ENCODE data around the gene RNF6. TPM values are rescaled to one million over a fixed set of nuclear protein-coding genes. Genes with fewer than 3 reads are reported as not detected.

Gene RNF6
- total RNA-seq, 1 donor from 2014 or later, result 14.1 TPM

DNA sequence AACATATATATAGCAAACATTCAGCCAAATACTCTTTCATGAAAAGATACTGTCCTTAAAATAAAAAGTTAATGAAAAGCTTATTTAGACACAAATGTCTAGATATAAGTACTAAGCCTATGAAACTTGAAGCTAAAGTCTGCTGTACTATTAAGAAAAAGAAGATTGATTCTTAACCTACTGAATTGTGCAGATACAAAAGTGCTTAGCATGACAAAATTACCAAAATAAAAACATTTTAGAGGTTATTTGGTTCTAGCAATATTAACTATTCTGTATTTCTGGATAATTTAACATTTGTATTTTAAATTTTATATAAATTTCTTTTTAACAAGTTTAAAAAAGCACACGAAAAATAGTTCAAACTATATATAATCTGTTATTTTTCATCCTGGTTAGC, 8.8 kb downstream of the RNF6 start:
- Histone ChIP-seq H3K9ac (ENCODE audit: low read depth in 1 of 3, low read length in 3 of 3) (no peak overlapping the region), H3K36me3 (ENCODE audit: control insufficient read depth in 3 of 3, insufficient read depth in 3 of 3, low read length in 3 of 3) (peaks cover 32 to 64% (median 37%) of the 10 kb centered on the region in 3 donors)

GRCh38 chr13:26208287-26208686, 13.8 kb downstream of the RNF6 start:
- H3K36me3 ChIP-seq (ENCODE audit: control insufficient read depth in 3 of 3, insufficient read depth in 3 of 3, low read length in 3 of 3), result peaks cover 0 to 28% (median 19%) of the 10 kb centered on the region in 3 donors
- H3K4me3 ChIP-seq (ENCODE audit: low read length in 3 of 3), result no peak overlapping the region
- no peaks in the 10 kb centered on the region for H3K27me3 ChIP-seq (ENCODE audit: control insufficient read depth in 3 of 3, insufficient read depth in 3 of 3, low read length in 3 of 3)
- no peaks in the 10 kb centered on the region for H3K9me3 ChIP-seq (ENCODE audit: control insufficient read depth in 3 of 3, low read length in 3 of 3)
- no peak overlapping the region for H3K9ac ChIP-seq (ENCODE audit: low read depth in 1 of 3, low read length in 3 of 3)
- H3K4me1 ChIP-seq (ENCODE audit: control insufficient read depth in 3 of 3, insufficient read depth in 3 of 3, low read length in 3 of 3), result no peaks in the 10 kb centered on the region
- H3K27ac ChIP-seq (ENCODE audit: low read depth, low read length), result no peak overlapping the region

More for the DNA sequence above, 8.8 kb downstream of the RNF6 start:
- no peaks in the 10 kb centered on the region for H3K9me3 ChIP-seq (ENCODE audit: control insufficient read depth in 3 of 3, low read length in 3 of 3)
- peaks cover 0 to under 1% (median 0%) of the 10 kb centered on the region in 3 donors for H3K4me1 ChIP-seq (ENCODE audit: control insufficient read depth in 3 of 3, insufficient read depth in 3 of 3, low read length in 3 of 3)
- no peak overlapping the region for H3K27ac ChIP-seq (ENCODE audit: low read depth, low read length)
- H3K4me3 ChIP-seq (ENCODE audit: low read length in 3 of 3), result no peak overlapping the region
- no peaks in the 10 kb centered on the region for H3K27me3 ChIP-seq (ENCODE audit: control insufficient read depth in 3 of 3, insufficient read depth in 3 of 3, low read length in 3 of 3)

DNA sequence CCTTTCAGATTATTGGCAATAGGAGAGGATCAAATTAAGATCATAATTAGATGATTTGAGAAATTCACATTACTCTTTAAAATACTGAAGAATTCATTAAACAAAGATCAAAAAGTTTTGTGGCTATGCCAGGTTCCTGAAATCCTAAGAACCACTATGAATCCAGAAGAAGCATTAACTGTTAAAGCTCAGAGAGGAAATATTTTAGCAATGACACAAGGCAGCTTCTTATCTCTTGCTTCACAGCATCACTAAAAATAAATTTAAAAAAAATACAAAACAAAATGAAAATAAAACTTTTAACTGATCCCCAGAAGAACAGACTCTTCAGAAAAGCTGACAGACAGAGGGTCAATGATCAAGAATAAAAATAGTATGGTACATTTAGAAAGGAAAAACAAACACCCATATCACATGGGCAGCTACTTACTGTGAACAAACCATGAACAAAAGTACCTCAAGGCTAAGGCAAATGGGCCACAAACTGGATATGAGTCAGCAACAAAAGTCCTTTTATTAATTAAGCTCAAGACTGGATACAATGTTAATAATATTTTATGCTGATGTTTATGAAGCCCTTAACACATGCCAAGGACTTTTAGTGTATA, 19.6 kb downstream of the RNF6 start:
- Histone ChIP-seq H3K4me1 (ENCODE audit: control insufficient read depth in 3 of 3, insufficient read depth in 3 of 3, low read length in 3 of 3) (peaks cover 0 to 9% (median 6%) of the 10 kb centered on the region in 3 donors), H3K36me3 (ENCODE audit: control insufficient read depth in 3 of 3, insufficient read depth in 3 of 3, low read length in 3 of 3) (peaks cover 0 to 10% (median 2%) of the 10 kb centered on the region in 3 donors), H3K27ac (ENCODE audit: low read depth, low read length) (no peak overlapping the region), H3K9ac (ENCODE audit: low read depth in 1 of 3, low read length in 3 of 3) (no peak overlapping the region), H3K4me3 (ENCODE audit: low read length in 3 of 3) (no peak overlapping the region), H3K27me3 (ENCODE audit: control insufficient read depth in 3 of 3, insufficient read depth in 3 of 3, low read length in 3 of 3) (no peaks in the 10 kb centered on the region), H3K9me3 (ENCODE audit: control insufficient read depth in 3 of 3, low read length in 3 of 3) (no peaks in the 10 kb centered on the region)

DNA sequence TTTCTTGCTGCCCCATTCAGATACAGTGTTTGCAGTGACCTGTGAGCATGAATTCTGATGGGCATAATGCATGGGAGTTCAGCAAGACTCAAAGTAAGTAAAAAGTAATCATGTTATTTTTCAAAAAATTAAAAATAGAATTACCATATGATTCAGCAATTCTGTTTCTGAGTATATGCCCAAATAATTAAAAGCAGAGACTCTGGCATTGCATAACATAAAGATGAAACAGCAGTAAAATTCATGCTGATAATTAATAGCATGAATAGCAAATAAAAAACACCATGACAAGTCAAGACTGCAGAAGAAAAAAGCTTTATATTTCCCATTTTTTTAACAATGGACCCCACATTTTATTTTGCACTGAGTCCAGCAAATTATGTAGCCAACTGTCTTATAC, 21.3 kb downstream of the RNF6 start:
- Histone ChIP-seq H3K9ac (ENCODE audit: low read depth in 1 of 3, low read length in 3 of 3) (no peak overlapping the region), H3K27ac (ENCODE audit: low read depth, low read length) (no peak overlapping the region), H3K36me3 (ENCODE audit: control insufficient read depth in 3 of 3, insufficient read depth in 3 of 3, low read length in 3 of 3) (peaks cover 0 to 2% (median 0%) of the 10 kb centered on the region in 3 donors), H3K4me1 (ENCODE audit: control insufficient read depth in 3 of 3, insufficient read depth in 3 of 3, low read length in 3 of 3) (peaks cover 0 to 9% (median 6%) of the 10 kb centered on the region in 3 donors), H3K27me3 (ENCODE audit: control insufficient read depth in 3 of 3, insufficient read depth in 3 of 3, low read length in 3 of 3) (no peaks in the 10 kb centered on the region), H3K4me3 (ENCODE audit: low read length in 3 of 3) (no peak overlapping the region), H3K9me3 (ENCODE audit: control insufficient read depth in 3 of 3, low read length in 3 of 3) (no peaks in the 10 kb centered on the region)

DNA sequence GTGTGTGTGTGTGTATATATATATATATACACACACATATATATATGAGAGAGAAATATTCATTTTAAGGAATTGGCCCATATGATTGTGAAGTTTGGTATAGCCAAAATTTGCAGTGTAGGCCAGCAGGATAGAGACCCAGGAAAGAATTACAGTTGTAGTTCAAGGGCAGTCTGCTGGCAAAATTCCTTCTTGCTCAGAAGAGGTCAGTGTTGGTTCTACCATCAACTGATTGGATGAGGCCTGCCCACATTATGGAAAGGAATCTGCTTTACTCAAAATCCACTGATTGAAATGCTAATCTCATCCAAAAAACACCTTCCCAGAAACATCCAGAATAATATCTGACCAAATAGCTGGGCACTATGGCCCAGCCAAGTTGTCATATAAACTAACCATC, 24.0 kb downstream of the RNF6 start:
- H3K4me3 ChIP-seq (ENCODE audit: low read length in 3 of 3), result no peak overlapping the region
- H3K9me3 ChIP-seq (ENCODE audit: control insufficient read depth in 3 of 3, low read length in 3 of 3), result peaks cover 0 to 4% (median 0%) of the 10 kb centered on the region in 3 donors
- H3K36me3 ChIP-seq (ENCODE audit: control insufficient read depth in 3 of 3, insufficient read depth in 3 of 3, low read length in 3 of 3), result peaks cover 0 to 3% (median 2%) of the 10 kb centered on the region in 3 donors
- no peak overlapping the region for H3K9ac ChIP-seq (ENCODE audit: low read depth in 1 of 3, low read length in 3 of 3)
- H3K27ac ChIP-seq (ENCODE audit: low read depth, low read length), result no peak overlapping the region
- H3K4me1 ChIP-seq (ENCODE audit: control insufficient read depth in 3 of 3, insufficient read depth in 3 of 3, low read length in 3 of 3), result peaks cover 0 to 9% (median 6%) of the 10 kb centered on the region in 3 donors
- H3K27me3 ChIP-seq (ENCODE audit: control insufficient read depth in 3 of 3, insufficient read depth in 3 of 3, low read length in 3 of 3), result no peaks in the 10 kb centered on the region

GRCh38 chr13:26197298-26197697, 24.8 kb downstream of the RNF6 start:
- Histone ChIP-seq H3K9me3 (ENCODE audit: control insufficient read depth in 3 of 3, low read length in 3 of 3) (peaks cover 0 to 9% (median 0%) of the 10 kb centered on the region in 3 donors), H3K4me3 (ENCODE audit: low read length in 3 of 3) (no peak overlapping the region), H3K36me3 (ENCODE audit: control insufficient read depth in 3 of 3, insufficient read depth in 3 of 3, low read length in 3 of 3) (peaks cover 0 to 6% (median 0%) of the 10 kb centered on the region in 3 donors), H3K4me1 (ENCODE audit: control insufficient read depth in 3 of 3, insufficient read depth in 3 of 3, low read length in 3 of 3) (peaks cover 0 to 6% (median 6%) of the 10 kb centered on the region in 3 donors), H3K27me3 (ENCODE audit: control insufficient read depth in 3 of 3, insufficient read depth in 3 of 3, low read length in 3 of 3) (no peaks in the 10 kb centered on the region), H3K9ac (ENCODE audit: low read depth in 1 of 3, low read length in 3 of 3) (no peak overlapping the region), H3K27ac (ENCODE audit: low read depth, low read length) (no peak overlapping the region)

- peak overlapping the region; percentile 67 to 84 (median 73) for H3K4me3 ChIP-seq (ENCODE audit: low read length in 3 of 3)
- peak overlapping the region in 2 of 3 donors; percentile 52 to 76 for H3K9ac ChIP-seq (ENCODE audit: low read depth in 1 of 3, low read length in 3 of 3)
- no peaks in the 10 kb centered on the region for H3K36me3 ChIP-seq (ENCODE audit: control insufficient read depth in 3 of 3, insufficient read depth in 3 of 3, low read length in 3 of 3)
- H3K27ac ChIP-seq (ENCODE audit: low read depth, low read length), result peak overlapping the region; percentile 81
- peaks cover 4 to 18% (median 9%) of the 10 kb centered on the region in 3 donors for H3K4me1 ChIP-seq (ENCODE audit: control insufficient read depth in 3 of 3, insufficient read depth in 3 of 3, low read length in 3 of 3)
- H3K27me3 ChIP-seq (ENCODE audit: control insufficient read depth in 3 of 3, insufficient read depth in 3 of 3, low read length in 3 of 3), result no peaks in the 10 kb centered on the region
- no peaks in the 10 kb centered on the region for H3K9me3 ChIP-seq (ENCODE audit: control insufficient read depth in 3 of 3, low read length in 3 of 3)
These were observed 35.1 kb downstream of the RNF6 start for GRCh38 chr13:26186995-26187394.

DNA sequence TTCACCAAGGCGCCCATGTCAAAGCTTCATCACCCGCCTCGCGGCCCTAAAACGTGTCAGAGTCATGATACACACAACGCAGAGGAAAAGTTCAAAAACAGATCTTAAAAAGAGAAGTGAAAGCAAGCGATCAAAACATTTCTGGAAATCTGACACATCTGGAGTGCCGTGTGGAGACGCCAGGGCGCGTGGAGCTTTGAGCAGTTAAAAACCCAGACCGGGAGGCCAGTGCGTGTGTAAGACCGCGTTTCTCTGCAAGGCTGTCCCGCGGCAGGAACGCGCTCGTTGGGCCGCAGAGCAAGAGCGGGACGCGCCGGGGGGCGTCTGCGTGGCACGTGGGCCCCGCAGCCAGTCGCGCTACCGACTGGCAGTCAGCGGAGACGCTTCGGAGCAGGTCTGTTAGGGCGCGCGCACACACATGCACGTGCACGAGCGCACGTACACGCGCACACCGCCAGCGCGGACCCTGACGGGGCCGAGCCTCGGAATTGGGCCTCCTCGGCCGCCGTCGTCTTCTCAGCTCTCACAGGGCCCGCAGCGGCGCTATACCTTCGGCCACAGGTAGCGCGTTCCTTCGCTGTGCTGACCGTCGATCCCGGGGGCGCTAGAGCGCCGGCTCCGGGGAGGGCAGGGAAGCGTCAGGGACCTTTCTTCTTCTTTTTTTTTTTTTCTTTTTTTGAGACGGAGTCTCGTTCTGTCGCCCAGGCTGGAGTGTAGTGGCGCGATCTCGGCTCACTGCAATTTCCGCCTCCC, 35.8 kb downstream of the RNF6 start:
- peaks cover 4 to 18% (median 9%) of the 10 kb centered on the region in 3 donors for H3K4me1 ChIP-seq (ENCODE audit: control insufficient read depth in 3 of 3, insufficient read depth in 3 of 3, low read length in 3 of 3)
- no peaks in the 10 kb centered on the region for H3K27me3 ChIP-seq (ENCODE audit: control insufficient read depth in 3 of 3, insufficient read depth in 3 of 3, low read length in 3 of 3)
- H3K9me3 ChIP-seq (ENCODE audit: control insufficient read depth in 3 of 3, low read length in 3 of 3), result no peaks in the 10 kb centered on the region
- H3K27ac ChIP-seq (ENCODE audit: low read depth, low read length), result peak overlapping the region; percentile 81
- H3K4me3 ChIP-seq (ENCODE audit: low read length in 3 of 3), result peak overlapping the region; percentile 84 to 93 (median 84)
- peak overlapping the region; percentile 76 to 87 (median 83) for H3K9ac ChIP-seq (ENCODE audit: low read depth in 1 of 3, low read length in 3 of 3)
- no peaks in the 10 kb centered on the region for H3K36me3 ChIP-seq (ENCODE audit: control insufficient read depth in 3 of 3, insufficient read depth in 3 of 3, low read length in 3 of 3)

GRCh38 chr13:26185720-26186117, 36.4 kb downstream of the RNF6 start:
- Histone ChIP-seq H3K9me3 (ENCODE audit: control insufficient read depth in 3 of 3, low read length in 3 of 3) (no peaks in the 10 kb centered on the region), H3K4me1 (ENCODE audit: control insufficient read depth in 3 of 3, insufficient read depth in 3 of 3, low read length in 3 of 3) (peaks cover 4 to 18% (median 9%) of the 10 kb centered on the region in 3 donors), H3K27ac (ENCODE audit: low read depth, low read length) (peak overlapping the region; percentile 81), H3K36me3 (ENCODE audit: control insufficient read depth in 3 of 3, insufficient read depth in 3 of 3, low read length in 3 of 3) (no peaks in the 10 kb centered on the region), H3K27me3 (ENCODE audit: control insufficient read depth in 3 of 3, insufficient read depth in 3 of 3, low read length in 3 of 3) (no peaks in the 10 kb centered on the region), H3K9ac (ENCODE audit: low read depth in 1 of 3, low read length in 3 of 3) (peak overlapping the region; percentile 76 to 87 (median 83)), H3K4me3 (ENCODE audit: low read length in 3 of 3) (peak overlapping the region; percentile 84 to 93 (median 84))

DNA sequence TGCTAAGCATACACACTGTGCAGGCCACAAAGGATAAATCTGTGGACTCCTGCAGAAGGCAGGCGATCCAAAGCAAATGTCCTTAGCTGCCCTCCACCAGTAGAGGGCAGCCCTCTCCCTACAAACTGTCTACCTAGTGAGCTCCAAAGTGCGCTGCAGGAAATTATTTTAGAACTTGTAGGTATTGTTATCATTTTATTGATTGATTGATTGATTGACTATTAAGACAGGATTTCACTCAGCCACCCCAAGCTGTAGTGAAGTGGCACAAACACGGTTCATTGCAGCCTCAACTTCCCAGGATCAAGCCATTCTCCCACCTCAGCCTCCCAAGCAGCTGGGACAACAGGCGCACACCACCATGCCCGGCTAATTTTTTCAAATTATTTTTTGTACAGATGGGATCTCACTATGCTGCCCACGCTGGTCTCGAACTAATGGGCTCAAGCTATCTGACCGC, 37.3 kb downstream of the RNF6 start:
- no peaks in the 10 kb centered on the region for H3K27me3 ChIP-seq (ENCODE audit: control insufficient read depth in 3 of 3, insufficient read depth in 3 of 3, low read length in 3 of 3)
- no peaks in the 10 kb centered on the region for H3K9me3 ChIP-seq (ENCODE audit: control insufficient read depth in 3 of 3, low read length in 3 of 3)
- H3K27ac ChIP-seq (ENCODE audit: low read depth, low read length), result no peak overlapping the region
- H3K9ac ChIP-seq (ENCODE audit: low read depth in 1 of 3, low read length in 3 of 3), result no peak overlapping the region
- no peak overlapping the region for H3K4me3 ChIP-seq (ENCODE audit: low read length in 3 of 3)
- no peaks in the 10 kb centered on the region for H3K36me3 ChIP-seq (ENCODE audit: control insufficient read depth in 3 of 3, insufficient read depth in 3 of 3, low read length in 3 of 3)
- peaks cover 4 to 18% (median 9%) of the 10 kb centered on the region in 3 donors for H3K4me1 ChIP-seq (ENCODE audit: control insufficient read depth in 3 of 3, insufficient read depth in 3 of 3, low read length in 3 of 3)
